Activated CD8-positive, alpha-beta T cell treated with anti-CD3 and anti-CD28 coated beads, Interleukin-2, amount 10 ng/mL, durations not matched to agents 7 days and 5 days (primary cell): ENCODE data around the gene KIAA1217. TPM values are rescaled to one million over a fixed set of nuclear protein-coding genes. Genes with fewer than 3 reads are reported as not detected.

Source experiments
- ATAC-seq: fragments of 150-1000 bp; cut with Tn5 transposase; one replicate; pipeline ENCODE4 v1.10.0; 2021; ENCODE audit warnings: moderate library complexity
- CTCF ChIA-PET: fragments of 350-600 bp; sonication (Branson Sonifier 250); formaldehyde crosslinking; loops from one replicate; lab custom pipeline; 2021; ENCODE audit warnings: antibody characterized with exemption; lab: Charles Lee
- POLR2A ChIA-PET: fragments of 350-600 bp; sonication (Branson Sonifier 250); formaldehyde crosslinking; loops from one replicate; lab custom pipeline; 2021; ENCODE audit warnings: antibody characterized with exemption; lab: Charles Lee
- DNase-seq: peaks from one replicate; pipeline ENCODE4 v3.0.0-alpha.2; 2020
- H3K27ac Mint-ChIP-seq: one replicate; pipeline ENCODE4 v1.8.0; 2021; ENCODE audit warnings: mild to moderate bottlenecking, mixed read lengths
- H3K27me3 Mint-ChIP-seq: one replicate; pipeline ENCODE4 v1.8.0; 2021; ENCODE audit warnings: low read depth, mixed read lengths
- H3K36me3 Mint-ChIP-seq: one replicate; pipeline ENCODE4 v1.8.0; 2021; ENCODE audit warnings: low read depth, mixed read lengths
- H3K4me1 Mint-ChIP-seq: one replicate; pipeline ENCODE4 v1.8.0; 2021; ENCODE audit warnings: low read depth, mixed read lengths
- H3K4me3 Mint-ChIP-seq: one replicate; pipeline ENCODE4 v1.8.0; 2021; ENCODE audit warnings: mild to moderate bottlenecking, mixed read lengths
- H3K9me3 Mint-ChIP-seq: one replicate; pipeline ENCODE4 v1.8.0; 2022; ENCODE audit warnings: mixed read lengths; ENCODE audit not compliant: insufficient read depth
- total RNA-seq, 2 experiments: library from RNA; stranded (reverse); gene quantifications; one replicate each; pipeline ENCODE4 v1.2.3, GENCODE V29; 2021

The KIAA1217 gene
- total RNA-seq, 2 experiments from 2014 or later = not detected

DNA sequence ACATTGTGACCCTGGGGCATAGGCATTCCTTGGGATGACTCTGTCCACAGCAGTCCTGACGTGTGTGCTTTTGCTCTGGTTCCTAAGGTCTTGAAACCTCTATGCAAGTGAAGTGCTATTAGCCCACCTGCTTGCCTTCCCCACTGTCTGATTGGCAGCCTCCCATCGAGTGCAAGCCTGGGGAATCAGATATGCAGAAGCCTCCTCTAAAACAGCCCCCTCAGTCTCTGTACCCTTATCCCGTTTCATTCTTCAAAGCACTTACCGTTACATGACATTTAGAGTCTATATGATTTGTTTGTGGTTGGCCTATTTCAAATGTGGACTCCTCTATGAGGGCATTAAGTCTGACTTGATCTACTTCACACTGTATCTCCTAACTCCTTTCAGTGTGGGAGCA, 4.3 kb downstream of the KIAA1217 start:
- peaks cover 20% of the 10 kb centered on the region for H3K27me3 Mint-ChIP-seq
- no peaks in the 10 kb centered on the region for H3K9me3 Mint-ChIP-seq
- ChIA-PET CTCF (no interaction called here), POLR2A (no interaction called here)
- ATAC-seq (no peak), DNase-seq (no peak)
- no peak overlapping the region for H3K27ac Mint-ChIP-seq
- no peaks in the 10 kb centered on the region for H3K36me3 Mint-ChIP-seq
- H3K4me3 Mint-ChIP-seq = no peak overlapping the region
- H3K4me1 Mint-ChIP-seq = peaks cover 2% of the 10 kb centered on the region

DNA sequence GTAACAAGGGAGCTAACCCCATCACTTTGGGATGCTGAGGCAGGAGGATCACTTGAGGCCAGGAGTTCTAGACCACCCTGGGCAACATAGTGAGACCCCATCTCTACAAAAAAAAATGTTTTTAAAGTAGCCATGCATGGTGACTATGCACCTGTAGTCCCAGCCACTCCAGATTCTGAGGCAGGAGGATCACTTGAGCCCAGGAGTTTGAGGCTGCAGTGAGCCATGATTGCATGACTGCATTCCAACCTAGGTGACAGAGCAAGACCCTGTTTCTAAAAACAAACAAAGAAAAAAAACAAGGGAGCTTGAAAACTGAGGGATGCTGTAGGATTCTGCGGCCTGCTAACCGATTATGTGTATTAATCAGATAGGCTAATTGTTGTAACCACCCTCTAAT, 4.9 kb downstream of the KIAA1217 start:
- Mint-ChIP-seq H3K4me1 (peaks cover 2% of the 10 kb centered on the region), H3K27me3 (peaks cover 18% of the 10 kb centered on the region), H3K36me3 (no peaks in the 10 kb centered on the region), H3K27ac (no peak overlapping the region), H3K9me3 (no peaks in the 10 kb centered on the region), H3K4me3 (no peak overlapping the region)
- ChIA-PET CTCF (no interaction called here), POLR2A (no interaction called here)
- ATAC-seq (no peak), DNase-seq (no peak)

DNA sequence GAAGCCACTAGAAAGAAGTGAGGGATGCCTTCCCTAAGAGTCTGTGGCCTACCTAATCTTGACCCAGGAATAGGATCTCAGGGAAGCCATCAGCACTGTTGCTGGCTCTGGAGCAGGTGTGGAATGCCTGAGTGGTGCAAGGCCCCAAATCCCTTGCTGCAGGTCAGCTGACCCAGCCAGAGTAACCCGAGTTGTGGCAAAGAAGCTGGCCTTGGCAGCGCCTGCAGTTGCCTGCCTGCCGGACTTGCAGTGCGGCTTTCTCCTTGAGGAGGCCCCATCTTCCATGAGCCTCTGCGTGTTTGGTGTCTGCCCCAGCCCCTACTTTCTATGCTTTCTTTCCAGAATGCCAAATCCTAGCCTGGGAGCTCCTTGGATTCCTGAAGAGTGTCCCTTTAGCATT, 5.8 kb downstream of the KIAA1217 start:
- H3K27me3 Mint-ChIP-seq = peaks cover 9% of the 10 kb centered on the region
- H3K36me3 Mint-ChIP-seq = no peaks in the 10 kb centered on the region
- no peak for ATAC-seq
- DNase-seq = no peak
- no peak overlapping the region for H3K4me3 Mint-ChIP-seq
- POLR2A ChIA-PET = no interaction called here
- CTCF ChIA-PET = no interaction called here
- H3K9me3 Mint-ChIP-seq = no peaks in the 10 kb centered on the region
- H3K27ac Mint-ChIP-seq = no peak overlapping the region
- peaks cover 2% of the 10 kb centered on the region for H3K4me1 Mint-ChIP-seq

DNA sequence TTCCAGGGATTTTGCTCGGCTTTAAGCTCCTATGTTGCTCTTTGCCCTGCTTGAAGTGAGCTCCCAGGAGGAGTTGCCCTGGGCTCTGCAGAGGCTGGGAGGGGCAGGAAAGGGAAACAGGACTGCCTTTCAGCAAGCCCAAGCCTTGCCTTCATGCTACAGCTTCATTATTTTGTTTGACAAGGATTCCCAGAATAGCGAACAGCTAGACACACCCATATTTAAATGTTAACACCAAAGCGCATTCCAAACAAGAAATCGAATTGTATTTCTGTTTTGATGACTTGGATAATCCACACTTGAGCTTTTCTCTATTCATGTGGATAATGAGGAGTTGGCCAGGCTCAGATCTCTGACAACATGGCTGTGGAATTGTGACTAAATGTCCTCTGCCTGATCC, 6.3 kb downstream of the KIAA1217 start:
- CTCF ChIA-PET = no interaction called here
- Mint-ChIP-seq H3K27ac (no peak overlapping the region), H3K27me3 (peaks cover 5% of the 10 kb centered on the region), H3K4me3 (no peak overlapping the region), H3K36me3 (no peaks in the 10 kb centered on the region), H3K4me1 (no peaks in the 10 kb centered on the region), H3K9me3 (no peaks in the 10 kb centered on the region)
- DNase-seq = no peak
- POLR2A ChIA-PET = no interaction called here
- ATAC-seq = no peak

DNA sequence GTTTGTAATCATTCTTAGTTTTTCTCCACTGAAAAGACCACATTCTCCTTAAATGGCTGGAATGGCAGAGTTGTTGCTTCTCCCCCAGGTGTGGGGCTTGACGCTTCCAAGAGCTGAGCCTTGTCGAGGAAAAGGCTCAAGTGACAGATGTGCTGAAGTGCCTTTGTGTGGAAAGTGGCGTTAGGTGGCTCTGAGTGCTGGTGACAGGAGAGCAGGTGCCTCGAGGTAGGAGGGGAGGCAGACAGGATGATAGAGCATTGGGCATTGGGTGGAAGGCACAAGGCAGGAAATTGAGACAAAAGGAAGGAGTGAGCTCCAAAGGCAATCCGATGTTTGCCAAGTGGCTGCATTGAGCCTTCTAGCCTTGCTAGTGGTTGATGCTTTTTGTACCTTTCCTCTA, 6.7 kb downstream of the KIAA1217 start:
- Mint-ChIP-seq H3K36me3 (no peaks in the 10 kb centered on the region), H3K4me1 (no peaks in the 10 kb centered on the region), H3K27me3 (peaks cover 3% of the 10 kb centered on the region), H3K9me3 (no peaks in the 10 kb centered on the region), H3K27ac (no peak overlapping the region), H3K4me3 (no peak overlapping the region)
- ATAC-seq (no peak), DNase-seq (no peak)
- ChIA-PET POLR2A (no interaction called here), CTCF (no interaction called here)

DNA sequence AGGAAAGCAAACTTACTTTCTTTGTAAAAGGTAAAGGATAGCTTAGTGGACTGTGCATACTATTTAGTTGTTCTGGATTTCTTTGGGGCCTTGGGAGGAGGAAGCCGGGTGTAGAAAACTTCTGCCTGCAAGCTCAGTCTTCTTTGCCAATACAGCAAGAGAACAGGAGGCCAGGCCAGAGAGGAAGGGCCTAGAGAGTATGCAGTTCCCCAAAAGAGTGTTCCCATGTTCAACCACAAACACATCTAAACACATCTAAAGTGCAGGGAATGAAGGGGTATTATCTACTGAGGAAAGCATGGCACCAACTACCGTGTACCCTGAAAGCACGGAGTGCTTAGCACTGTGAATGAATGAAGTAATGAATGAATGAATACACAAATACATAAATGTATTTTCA, 11.0 kb downstream of the KIAA1217 start:
- no peaks in the 10 kb centered on the region for H3K4me1 Mint-ChIP-seq
- H3K36me3 Mint-ChIP-seq = no peaks in the 10 kb centered on the region
- no peak overlapping the region for H3K27ac Mint-ChIP-seq
- H3K27me3 Mint-ChIP-seq = no peaks in the 10 kb centered on the region
- DNase-seq (no peak), ATAC-seq (no peak)
- no peak overlapping the region for H3K4me3 Mint-ChIP-seq
- POLR2A ChIA-PET = no interaction called here
- CTCF ChIA-PET = no interaction called here
- H3K9me3 Mint-ChIP-seq = no peaks in the 10 kb centered on the region

DNA sequence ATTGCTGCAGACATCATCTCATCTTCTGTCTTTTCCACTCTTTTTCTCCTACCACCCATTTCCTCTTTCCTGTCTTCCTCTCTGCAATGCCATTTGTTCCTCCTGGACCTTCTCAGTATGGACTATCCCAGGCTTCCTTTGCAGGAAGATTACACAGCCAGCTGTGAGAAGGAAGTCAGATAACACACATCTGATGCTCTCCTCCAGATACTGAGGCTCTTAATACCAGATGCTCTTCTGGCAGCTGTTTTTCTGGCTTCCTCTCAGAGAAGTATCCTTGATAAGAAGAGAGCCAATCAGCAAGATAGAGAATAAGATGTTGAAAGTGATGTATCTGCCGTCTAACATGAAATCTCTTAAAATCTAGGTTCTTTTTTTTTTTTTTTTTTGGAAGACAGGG, 14.4 kb downstream of the KIAA1217 start:
- H3K27ac Mint-ChIP-seq = no peak overlapping the region
- no peaks in the 10 kb centered on the region for H3K4me1 Mint-ChIP-seq
- ChIA-PET CTCF (no interaction called here), POLR2A (no interaction called here)
- DNase-seq = no peak
- no peaks in the 10 kb centered on the region for H3K9me3 Mint-ChIP-seq
- no peak overlapping the region for H3K4me3 Mint-ChIP-seq
- ATAC-seq = no peak
- H3K27me3 Mint-ChIP-seq = no peaks in the 10 kb centered on the region
- H3K36me3 Mint-ChIP-seq = no peaks in the 10 kb centered on the region

DNA sequence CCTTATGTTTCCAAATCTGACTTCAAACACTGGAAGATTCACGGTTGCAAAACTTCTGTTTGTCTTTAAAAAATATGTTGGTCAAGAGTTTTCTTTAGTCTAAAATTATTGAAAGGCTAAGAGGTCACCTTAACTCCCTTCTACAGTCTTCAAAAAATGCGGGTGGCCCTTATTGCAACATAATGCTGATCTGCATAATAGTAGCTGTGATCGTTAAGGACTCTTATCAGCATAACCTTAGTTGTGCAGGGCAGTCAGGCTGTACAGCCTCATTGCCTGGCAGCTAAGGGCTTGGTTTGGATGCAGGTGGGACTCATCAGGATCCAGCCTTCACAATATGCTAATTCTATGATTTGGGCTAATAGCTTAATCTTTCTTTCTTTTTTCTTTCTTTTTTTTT, 15.0 kb downstream of the KIAA1217 start:
- Mint-ChIP-seq H3K27me3 (no peaks in the 10 kb centered on the region), H3K9me3 (no peaks in the 10 kb centered on the region), H3K27ac (no peak overlapping the region), H3K36me3 (no peaks in the 10 kb centered on the region), H3K4me1 (no peaks in the 10 kb centered on the region), H3K4me3 (no peak overlapping the region)
- CTCF ChIA-PET = no interaction called here
- no peak for DNase-seq
- POLR2A ChIA-PET = no interaction called here
- ATAC-seq = no peak

DNA sequence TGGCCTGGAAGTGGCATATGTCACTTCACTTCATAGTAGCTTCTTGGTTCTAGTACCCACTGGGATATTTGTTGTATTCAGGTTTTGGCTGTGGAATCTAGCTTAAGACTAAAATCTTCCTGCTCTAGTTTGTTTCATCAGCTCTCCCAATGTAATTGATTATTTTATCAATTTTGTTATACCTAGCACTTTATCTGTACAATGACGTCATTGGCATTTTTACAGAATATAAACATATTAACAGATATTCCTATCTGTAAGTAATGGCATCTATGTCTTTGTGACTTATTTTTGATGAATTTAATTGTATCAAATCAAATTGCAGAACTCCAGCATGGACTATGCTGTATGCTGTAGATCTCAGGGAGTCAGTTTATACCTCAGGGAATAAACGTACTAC, 19.7 kb downstream of the KIAA1217 start:
- H3K4me1 Mint-ChIP-seq = no peaks in the 10 kb centered on the region
- no peak overlapping the region for H3K27ac Mint-ChIP-seq
- no peak overlapping the region for H3K4me3 Mint-ChIP-seq
- no peaks in the 10 kb centered on the region for H3K27me3 Mint-ChIP-seq
- ATAC-seq = no peak
- CTCF ChIA-PET = no interaction called here
- no peaks in the 10 kb centered on the region for H3K9me3 Mint-ChIP-seq
- H3K36me3 Mint-ChIP-seq = no peaks in the 10 kb centered on the region
- POLR2A ChIA-PET = no interaction called here
- DNase-seq = no peak

DNA sequence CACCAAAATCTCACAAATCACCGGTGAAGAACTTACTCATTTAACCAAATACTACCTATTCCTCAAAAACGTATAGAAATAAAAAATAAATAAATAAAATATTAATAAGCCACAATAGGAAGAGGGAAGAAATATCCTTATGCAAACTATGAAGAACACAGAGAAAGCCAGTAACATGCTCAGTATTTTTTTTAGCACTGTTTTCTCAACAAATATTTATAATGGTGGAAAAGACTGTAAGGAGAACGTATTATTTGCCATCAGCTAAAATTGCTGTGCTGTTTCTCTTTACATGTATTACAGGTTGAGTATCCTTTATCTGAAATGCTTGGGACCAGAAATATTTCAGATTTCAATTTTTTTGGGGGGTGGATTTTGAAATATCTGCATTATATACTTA, 21.0 kb downstream of the KIAA1217 start:
- Mint-ChIP-seq H3K4me1 (no peaks in the 10 kb centered on the region), H3K27me3 (no peaks in the 10 kb centered on the region), H3K4me3 (no peak overlapping the region), H3K27ac (no peak overlapping the region), H3K9me3 (no peaks in the 10 kb centered on the region), H3K36me3 (no peaks in the 10 kb centered on the region)
- DNase-seq (no peak), ATAC-seq (no peak)
- ChIA-PET POLR2A (no interaction called here), CTCF (no interaction called here)

DNA sequence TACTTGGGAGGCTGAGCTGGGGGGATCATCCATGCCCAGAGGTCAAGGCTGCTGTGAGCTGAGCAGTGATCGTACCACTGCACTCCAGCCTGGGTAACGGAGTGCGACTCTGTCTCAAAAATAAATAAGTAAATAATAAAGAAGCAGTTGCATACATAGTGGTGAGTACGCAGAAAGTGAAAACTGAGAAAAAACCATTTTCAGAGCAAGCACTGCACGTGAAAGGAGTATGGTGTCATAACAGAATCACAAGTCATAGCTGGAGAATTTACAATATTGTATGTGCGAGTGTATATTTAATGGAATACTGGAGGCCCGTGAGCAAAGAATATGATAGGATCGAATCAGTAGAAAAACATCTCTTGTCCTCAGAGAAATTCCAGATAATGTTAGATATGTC, 22.3 kb downstream of the KIAA1217 start:
- H3K9me3 Mint-ChIP-seq = no peaks in the 10 kb centered on the region
- no peak for ATAC-seq
- no peak overlapping the region for H3K4me3 Mint-ChIP-seq
- H3K4me1 Mint-ChIP-seq = no peaks in the 10 kb centered on the region
- H3K27me3 Mint-ChIP-seq = no peaks in the 10 kb centered on the region
- H3K27ac Mint-ChIP-seq = no peak overlapping the region
- H3K36me3 Mint-ChIP-seq = no peaks in the 10 kb centered on the region
- CTCF ChIA-PET = no interaction called here
- no peak for DNase-seq
- POLR2A ChIA-PET = no interaction called here

DNA sequence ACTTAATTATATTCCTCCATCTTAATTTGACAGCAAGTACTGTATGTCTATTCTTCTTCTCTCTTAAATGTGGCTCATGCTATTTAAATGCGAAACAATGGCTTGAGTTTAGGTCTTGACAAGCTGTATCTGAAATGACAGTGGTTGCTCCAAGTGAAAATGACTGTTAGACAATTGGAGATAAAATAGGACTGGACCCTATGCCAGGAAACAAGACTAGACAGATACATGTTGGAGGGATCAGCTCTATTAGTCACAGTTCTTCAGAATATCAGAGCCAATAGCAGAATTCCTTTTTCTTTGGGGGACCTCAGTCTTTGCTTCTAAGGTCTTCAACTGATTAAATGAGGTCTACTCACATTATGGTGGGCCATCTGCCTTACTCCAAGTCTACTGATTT, 25.8 kb downstream of the KIAA1217 start:
- ChIA-PET CTCF (no interaction called here), POLR2A (no interaction called here)
- Mint-ChIP-seq H3K27ac (no peak overlapping the region), H3K4me1 (no peaks in the 10 kb centered on the region), H3K4me3 (no peak overlapping the region), H3K27me3 (peaks cover 8% of the 10 kb centered on the region), H3K9me3 (no peaks in the 10 kb centered on the region), H3K36me3 (no peaks in the 10 kb centered on the region)
- no peak for DNase-seq
- ATAC-seq = no peak

DNA sequence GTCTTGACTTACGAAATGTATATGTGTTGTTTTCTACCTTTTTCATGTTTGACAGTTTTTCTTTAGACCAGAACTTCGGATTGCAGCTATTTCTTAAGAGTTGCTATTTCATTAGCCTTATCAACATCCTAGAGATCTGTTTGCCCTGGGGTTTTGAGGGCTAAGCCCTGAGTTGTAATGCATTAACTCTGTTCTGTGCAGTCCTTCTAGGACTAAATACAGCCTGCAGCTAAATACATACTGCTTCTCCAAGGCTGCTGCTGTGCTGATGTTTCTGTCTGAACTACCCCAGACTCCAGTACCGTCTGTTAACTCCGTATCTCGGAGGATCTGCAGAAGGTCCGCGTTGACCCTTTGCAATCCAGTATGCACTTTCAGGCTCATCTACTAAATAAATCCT, 26.5 kb downstream of the KIAA1217 start:
- no peaks in the 10 kb centered on the region for H3K9me3 Mint-ChIP-seq
- ATAC-seq = no peak
- DNase-seq = no peak
- H3K27ac Mint-ChIP-seq = no peak overlapping the region
- no peaks in the 10 kb centered on the region for H3K36me3 Mint-ChIP-seq
- peaks cover 11% of the 10 kb centered on the region for H3K27me3 Mint-ChIP-seq
- no peak overlapping the region for H3K4me3 Mint-ChIP-seq
- CTCF ChIA-PET = no interaction called here
- no peaks in the 10 kb centered on the region for H3K4me1 Mint-ChIP-seq
- POLR2A ChIA-PET = no interaction called here
